IMR-90 (cell line): ENCODE data around the gene CALN1.

Source experiments
- CEBPB ChIP-seq: IDR thresholded peaks from 2 replicates; pipeline ENCODE4 v1.6.1; 2012; ENCODE audit warnings: low read depth, low read length, improper control_type of control experiment
- CHD1 ChIP-seq: IDR thresholded peaks from 2 replicates; pipeline ENCODE4 v1.6.1; 2012; ENCODE audit warnings: low read depth, low read length, improper control_type of control experiment
- CTCF ChIP-seq: conservative IDR thresholded peaks from 2 replicates; pipeline ENCODE4 v1.5.1; 2012; ENCODE audit warnings: mild to moderate bottlenecking, low read depth, low read length, improper control_type of control experiment
- FOS ChIP-seq: fragments of 150-350 bp; IDR thresholded peaks from 2 replicates; pipeline ENCODE4 v1.6.1; 2016; ENCODE audit warnings: low read depth, low read length
- MAFK ChIP-seq: IDR thresholded peaks from 2 replicates; pipeline ENCODE4 v1.6.1; 2012; ENCODE audit warnings: low read depth, low read length, improper control_type of control experiment
- MAZ ChIP-seq: IDR thresholded peaks from 2 replicates; pipeline ENCODE4 v1.6.1; 2012; ENCODE audit warnings: low read depth, mild to moderate bottlenecking, low read length, improper control_type of control experiment, moderate library complexity, borderline replicate concordance
- MXI1 ChIP-seq: IDR thresholded peaks from 2 replicates; pipeline ENCODE4 v1.6.1; 2012; ENCODE audit warnings: low read depth, mild to moderate bottlenecking, low read length, moderate library complexity, borderline replicate concordance
- POLR2A ChIP-seq: IDR thresholded peaks from 2 replicates; pipeline ENCODE4 v1.6.1; 2012; ENCODE audit warnings: mild to moderate bottlenecking, low read depth, low read length
- RAD21 ChIP-seq: IDR thresholded peaks from 2 replicates; pipeline ENCODE4 v1.6.1; 2012; ENCODE audit warnings: low read length, improper control_type of control experiment
- RCOR1 ChIP-seq: IDR thresholded peaks from 2 replicates; pipeline ENCODE4 v1.6.1; 2012; ENCODE audit warnings: mild to moderate bottlenecking, low read length, improper control_type of control experiment; ENCODE audit not compliant: insufficient replicate concordance
- SMC3 ChIP-seq: fragments of 150-350 bp; IDR thresholded peaks from 2 replicates; pipeline ENCODE4 v1.6.1; 2016; ENCODE audit warnings: low read depth, mild to moderate bottlenecking, antibody characterized with exemption, low read length, moderate library complexity
- USF2 ChIP-seq: fragments of 150-350 bp; IDR thresholded peaks from 2 replicates; pipeline ENCODE4 v1.6.1; 2017; ENCODE audit warnings: mild to moderate bottlenecking, antibody characterized with exemption, low read length, low read depth

GRCh38 chr7:71784781-71785180, 627.4 kb downstream of the CALN1 start:
- TF ChIP-seq MAFK (no peak), RAD21 (no peak), CTCF (no peak), POLR2A (no peak), RCOR1 (no peak), MXI1 (no peak), USF2 (no peak), CHD1 (no peak), CEBPB (no peak), MAZ (no peak), FOS (no peak), SMC3 (no peak)
